Activated effector memory CD4-positive, alpha-beta T cell treated with Interleukin-2 at 50 U/mL for 16 hours (primary cell): ENCODE data around the gene CDH4.

Experiments
- DNase-seq: peaks from one replicate; pipeline ENCODE4 v3.0.0-alpha.2; 2020

CDH4 gene

DNA sequence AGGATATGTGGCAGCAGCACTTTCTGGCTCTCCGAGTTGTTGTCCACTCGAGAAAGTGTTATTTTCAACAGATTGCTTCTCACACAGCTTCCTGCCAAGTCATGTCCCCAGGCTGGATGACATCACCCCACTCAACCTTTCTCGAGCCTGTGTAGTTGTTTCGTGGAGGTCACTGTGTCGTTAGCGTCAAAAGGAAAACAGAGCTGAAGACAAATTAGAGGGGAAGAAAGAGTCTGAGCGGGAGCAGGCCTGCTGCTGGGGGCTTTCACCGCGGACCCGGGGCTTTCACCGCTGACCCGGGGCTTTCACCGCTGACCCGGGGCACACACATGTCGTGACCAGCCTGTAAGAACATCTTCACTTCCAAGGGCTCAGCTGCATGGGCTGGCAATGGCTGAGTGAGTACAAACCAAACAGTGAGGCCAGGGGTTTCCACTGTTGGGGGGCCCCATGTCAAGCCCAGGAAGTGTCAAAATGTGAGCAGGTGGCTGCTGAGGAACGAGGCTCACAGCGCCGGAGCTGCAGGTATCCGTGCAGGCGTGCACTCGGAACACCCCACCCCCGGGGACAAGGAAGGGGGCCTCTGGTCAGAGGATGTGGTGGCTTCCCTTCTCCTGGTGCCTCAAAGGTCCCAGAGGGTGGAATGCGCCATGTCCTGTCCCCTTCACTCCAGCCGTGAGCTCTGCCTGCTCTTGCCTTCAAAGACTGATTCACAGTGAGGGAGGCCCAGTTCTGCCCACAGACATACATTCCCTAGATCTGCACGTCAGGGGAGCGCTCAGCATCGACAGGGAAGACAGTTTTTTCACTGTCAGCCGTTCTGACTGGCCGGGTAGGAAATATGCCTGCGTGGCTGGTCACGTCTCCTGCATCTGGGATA lies 447.7 kb downstream of the CDH4 start:
- no peak for DNase-seq

GRCh38 chr20:61700595-61701140 lies 448.6 kb downstream of the CDH4 start:
- no peak for DNase-seq

GRCh38 chr20:61701401-61701800 lies 449.3 kb downstream of the CDH4 start:
- no peak for DNase-seq

DNA sequence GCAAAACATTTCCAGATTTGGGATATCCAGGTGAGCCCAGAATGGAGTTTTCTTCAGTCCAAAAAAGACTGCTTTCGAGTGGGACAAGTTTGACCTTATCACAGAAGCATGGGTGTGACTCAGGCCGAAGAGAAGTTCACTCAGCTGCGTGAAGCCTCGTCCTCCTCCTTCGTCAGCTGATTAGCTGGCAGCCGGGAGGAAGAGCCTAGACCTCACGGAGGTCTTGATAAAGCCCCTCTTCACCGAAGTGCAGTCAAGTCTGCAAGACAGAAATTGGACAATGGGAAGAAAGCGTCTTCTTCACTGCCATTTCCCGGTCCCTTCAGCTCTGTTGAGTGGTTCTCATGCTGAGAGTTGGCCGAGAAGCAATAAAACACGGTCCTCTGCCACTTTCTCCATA lies 449.7 kb downstream of the CDH4 start:
- no peak for DNase-seq

DNA sequence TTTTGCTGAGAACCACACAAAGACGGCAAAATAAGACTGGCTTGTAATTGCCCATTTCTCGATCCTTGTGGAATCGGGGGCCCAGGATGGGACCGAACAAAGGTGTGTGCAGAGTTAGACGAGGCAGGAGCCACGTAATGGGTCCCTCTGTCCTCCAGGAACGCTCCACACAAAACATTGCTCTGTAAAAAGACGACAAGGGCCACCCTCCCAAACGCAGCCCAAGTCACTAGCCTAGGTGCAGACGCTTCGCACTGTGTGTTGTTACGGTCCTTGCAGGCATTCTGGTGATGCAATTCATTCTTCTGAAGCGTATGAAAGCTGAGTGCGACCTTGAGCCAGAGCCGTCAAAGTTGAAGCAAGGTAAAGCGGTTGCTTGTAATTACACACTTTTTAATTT lies 450.2 kb downstream of the CDH4 start:
- DNase-seq: no peak

- no peak for DNase-seq
These were observed 452.6 kb downstream of the CDH4 start for GRCh38 chr20:61704661-61705060.

DNA sequence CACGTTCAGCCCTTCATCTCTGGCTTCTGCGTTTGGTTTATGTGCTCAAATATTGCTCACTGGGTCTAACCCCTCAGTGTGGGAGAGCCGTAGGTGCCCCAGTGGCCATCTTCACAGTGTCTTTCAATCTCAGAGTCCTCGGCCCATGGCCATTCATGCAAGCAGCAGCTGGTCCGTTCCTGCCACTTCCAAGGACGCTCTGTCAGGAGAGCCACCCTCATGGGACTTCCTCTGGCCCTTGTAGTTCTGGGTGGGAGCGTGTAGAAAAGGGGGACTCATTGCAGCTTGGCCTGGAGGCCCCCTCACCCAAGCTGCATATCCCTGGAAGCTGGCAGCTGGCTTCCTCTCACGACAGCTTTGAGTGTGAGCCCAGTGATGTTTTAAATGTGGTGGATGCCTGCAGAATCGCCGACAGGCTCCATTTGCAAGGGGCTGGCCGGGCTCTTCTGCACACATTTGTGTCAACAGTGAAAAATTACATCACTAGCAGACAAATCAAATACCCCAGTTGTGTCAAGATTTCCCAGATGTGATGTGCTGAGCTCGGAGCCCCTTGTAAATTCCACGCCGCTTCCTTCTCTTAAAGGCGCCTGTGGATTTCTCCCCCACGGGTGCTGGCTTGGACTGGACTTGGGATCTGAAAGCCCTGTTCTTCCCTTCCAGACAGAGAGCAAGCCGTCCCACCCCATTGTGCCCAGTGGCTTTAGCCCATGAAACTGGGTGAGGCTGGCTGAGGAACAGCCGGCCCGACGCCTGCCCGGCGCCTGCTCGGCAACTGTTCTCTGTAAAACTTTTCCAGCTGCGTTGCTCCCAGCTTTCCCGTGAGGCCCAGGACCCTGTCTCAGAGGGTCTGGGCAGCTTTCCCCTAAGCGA lies 453.6 kb downstream of the CDH4 start:
- DNase-seq: no peak

GRCh38 chr20:61706259-61706961 lies 454.3 kb downstream of the CDH4 start:
- no peak for DNase-seq

DNA sequence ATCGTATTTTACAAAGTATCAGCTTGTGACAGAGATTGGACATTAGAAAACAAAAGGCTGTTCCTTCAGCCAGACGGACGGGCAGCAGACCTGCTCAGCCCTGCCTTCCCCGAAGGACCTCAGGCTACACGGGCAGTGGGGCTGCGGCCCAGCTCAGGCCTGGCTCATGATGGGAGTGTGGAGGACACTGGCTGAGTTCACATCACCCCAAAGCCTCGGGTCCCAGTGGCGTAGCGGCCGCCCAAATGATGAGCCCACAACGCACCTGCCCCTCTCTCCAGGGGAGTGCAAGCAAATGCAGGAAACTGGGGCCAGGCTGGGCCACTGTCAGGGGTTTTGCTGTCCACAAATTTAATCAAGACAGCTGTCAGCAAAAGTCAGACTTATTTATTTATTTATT lies 456.8 kb downstream of the CDH4 start:
- DNase-seq: no peak

GRCh38 chr20:61710108-61710507 lies 458.0 kb downstream of the CDH4 start:
- DNase-seq: no peak

DNA sequence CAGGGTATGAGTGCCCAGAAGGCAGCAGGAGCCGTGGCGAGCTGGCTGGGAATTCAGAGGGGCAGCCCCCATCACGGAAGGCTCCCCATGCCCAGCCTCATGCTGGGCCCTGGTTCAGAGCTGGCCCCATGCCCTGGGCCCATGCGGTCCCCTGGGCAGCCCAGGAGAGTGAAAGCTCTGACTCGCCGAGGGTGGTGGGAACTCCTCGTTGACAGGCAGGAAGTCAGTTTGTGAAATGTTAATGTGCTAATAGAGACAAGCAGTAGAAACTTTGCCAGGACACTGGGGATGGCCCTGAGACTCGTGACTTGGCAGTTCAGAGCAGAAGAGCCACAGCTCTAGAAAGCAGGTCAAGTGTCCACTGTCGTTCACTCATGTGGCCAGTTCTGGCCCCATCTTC lies 460.6 kb downstream of the CDH4 start:
- no peak for DNase-seq

- no peak for DNase-seq
These were observed 466.4 kb downstream of the CDH4 start for GRCh38 chr20:61718361-61719005.

GRCh38 chr20:61719691-61720347 lies 467.8 kb downstream of the CDH4 start:
- DNase-seq: peak; percentile 22

DNA sequence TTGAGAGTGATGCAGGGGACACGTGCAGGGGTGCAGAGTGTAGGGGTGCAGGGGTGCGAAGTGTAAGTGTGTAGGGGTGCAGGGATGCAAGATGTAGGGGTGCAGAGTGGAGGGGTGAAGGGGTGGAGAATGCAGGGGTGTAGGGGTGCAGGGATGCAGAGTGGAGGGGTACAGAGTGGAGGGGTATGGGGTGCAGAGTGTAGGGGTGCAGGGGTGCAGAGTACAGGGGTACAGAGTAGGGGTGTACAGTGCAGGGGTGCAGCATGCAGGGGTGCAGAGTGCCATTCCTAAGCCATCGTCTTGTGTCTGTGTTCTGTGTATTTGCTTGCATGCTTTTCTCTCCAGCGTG lies 468.3 kb downstream of the CDH4 start:
- DNase-seq: no peak

- no peak for DNase-seq
These were observed 470.2 kb downstream of the CDH4 start for GRCh38 chr20:61722146-61722678.

DNA sequence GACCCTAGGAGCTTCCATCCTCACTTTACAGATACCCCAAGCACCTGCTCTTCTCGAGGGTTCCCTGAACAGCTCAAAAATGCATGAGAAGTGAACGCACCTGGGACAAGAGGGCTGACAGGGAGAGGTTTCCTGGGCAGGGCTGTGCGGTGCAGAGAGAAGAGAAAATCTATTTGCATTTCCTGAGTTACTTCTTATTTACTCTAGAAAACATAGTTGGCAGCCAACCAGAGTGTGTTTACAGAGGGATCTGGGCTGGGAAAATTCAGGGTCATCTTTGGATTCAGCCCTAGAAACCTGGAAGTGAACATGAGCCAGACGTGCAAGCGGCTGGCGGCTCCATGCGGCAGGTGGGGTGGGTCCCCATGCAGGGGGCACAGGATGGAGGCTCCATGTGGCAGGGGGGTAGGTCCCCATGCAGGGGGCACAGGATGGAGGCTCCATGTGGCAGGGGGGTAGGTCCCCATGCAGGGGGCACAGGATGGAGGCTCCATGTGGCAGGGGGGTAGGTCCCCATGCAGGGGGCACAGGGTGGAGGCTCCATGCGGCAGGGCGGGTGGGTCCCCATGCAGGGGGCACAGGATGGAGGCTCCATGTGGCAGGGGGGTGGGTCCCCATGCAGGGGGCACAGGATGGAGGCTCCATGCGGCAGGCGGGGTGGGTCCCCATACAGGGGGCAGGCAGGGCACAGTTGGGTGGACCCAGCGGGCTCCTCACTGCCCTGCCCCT lies 471.6 kb downstream of the CDH4 start:
- DNase-seq: no peak

- no peak for DNase-seq
These were observed 472.3 kb downstream of the CDH4 start for GRCh38 chr20:61724376-61724775.

GRCh38 chr20:61725145-61725544 lies 473.1 kb downstream of the CDH4 start:
- no peak for DNase-seq

GRCh38 chr20:61725966-61726365 lies 473.9 kb downstream of the CDH4 start:
- no peak for DNase-seq

GRCh38 chr20:61726979-61727378 lies 474.9 kb downstream of the CDH4 start:
- no peak for DNase-seq

DNA sequence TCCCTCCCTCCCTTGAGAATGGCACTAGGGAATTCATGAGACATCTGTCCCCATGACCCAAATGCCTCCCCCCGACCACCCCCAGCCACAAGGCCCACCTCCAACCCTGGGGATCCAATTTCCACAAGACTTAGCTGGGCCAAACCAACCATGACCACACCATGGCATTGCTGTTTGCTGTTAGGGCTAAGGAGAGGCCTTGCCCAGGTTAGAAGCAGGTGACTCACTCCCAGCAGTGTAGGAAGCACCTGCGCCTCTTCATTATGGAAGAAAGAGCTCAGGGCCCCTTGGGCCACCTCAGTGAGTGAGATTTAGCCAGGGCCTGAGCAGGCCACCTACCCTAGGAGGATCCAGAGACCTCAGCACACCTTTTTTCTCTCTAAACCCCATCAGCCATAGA lies 475.7 kb downstream of the CDH4 start:
- DNase-seq: no peak
